ENCODE results near the gene ANTXR2.

The ANTXR2 gene

GRCh38 chr4:79864500-79865200 lies 208.4 kb downstream of the ANTXR2 start:
- DNase-seq (ENCODE audit: low read depth) = no peak

DNA sequence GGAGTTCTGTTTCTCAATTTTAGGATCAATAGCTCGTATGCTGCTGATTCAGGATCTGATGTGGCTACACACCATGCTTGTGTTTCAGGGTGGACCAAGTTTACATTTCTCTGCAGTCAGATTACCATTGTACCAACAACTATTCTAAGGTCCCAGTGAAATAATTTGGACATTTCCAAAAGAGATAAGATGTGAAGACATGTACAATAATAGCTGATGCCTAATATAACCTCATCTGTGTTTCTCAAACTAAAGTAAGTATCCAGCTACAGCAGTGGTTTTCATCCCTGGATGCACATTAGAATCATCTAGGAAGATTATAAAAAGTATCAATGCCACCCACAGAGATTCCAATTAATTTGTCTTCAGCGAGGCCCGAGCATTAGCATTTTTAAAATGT lies 209.7 kb downstream of the ANTXR2 start:
- DNase-seq (ENCODE audit: low read depth) = no peak

DNA sequence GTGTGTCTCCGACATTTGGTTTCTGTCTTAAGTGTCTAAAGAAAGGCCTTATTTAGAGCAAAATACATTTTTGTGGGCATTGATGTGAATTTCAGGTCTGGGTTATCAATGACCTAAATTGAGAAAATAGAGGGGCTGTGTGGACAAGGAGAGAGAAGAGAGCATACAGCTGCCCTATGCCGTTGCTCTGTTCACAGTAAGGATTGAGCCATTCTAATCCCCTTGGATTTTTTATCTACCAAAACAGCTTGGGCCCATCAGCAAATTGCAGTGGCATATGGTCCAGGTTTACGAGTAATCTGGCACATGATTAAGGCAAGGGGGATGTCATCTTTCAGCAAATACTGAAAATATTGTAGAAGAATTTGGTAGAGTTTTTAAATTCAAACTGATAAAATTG lies 210.2 kb downstream of the ANTXR2 start:
- no peak for DNase-seq (ENCODE audit: low read depth)

GRCh38 chr4:79857811-79858210 lies 215.2 kb downstream of the ANTXR2 start:
- DNase-seq (ENCODE audit: low read depth) = no peak

GRCh38 chr4:79856196-79856595 lies 216.8 kb downstream of the ANTXR2 start:
- no peak for DNase-seq (ENCODE audit: low read depth)

DNA sequence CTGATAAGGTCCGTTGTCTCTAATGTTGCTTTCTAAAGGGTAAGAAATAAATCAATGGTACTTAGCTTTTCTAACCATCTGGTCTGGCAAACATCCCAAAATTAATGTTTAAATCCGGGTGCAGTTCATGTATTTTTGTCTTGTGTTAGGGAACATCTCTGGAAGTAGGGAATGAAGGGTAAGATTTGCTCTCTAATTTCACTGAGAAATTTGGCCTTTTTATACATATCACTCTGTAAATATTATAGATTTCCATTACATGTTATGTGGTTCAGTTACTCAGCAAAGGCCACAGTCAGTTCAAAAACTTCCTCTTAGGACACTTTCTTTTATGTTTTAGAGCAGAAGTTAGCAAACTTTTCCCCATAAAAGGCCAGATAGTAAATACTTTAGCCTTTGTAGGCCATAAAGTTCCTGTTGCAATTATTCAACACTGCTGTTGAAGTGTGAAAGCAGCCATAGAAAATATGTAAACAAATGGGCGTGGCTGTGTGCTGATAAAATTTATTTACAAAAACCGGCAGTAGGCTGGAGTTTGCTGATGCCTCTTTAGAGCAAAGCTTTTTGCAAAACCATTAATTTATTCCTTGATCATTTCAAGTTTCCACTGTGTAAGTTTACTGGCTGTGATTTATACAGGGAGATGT lies 218.1 kb downstream of the ANTXR2 start:
- no peak for DNase-seq (ENCODE audit: low read depth)

DNA sequence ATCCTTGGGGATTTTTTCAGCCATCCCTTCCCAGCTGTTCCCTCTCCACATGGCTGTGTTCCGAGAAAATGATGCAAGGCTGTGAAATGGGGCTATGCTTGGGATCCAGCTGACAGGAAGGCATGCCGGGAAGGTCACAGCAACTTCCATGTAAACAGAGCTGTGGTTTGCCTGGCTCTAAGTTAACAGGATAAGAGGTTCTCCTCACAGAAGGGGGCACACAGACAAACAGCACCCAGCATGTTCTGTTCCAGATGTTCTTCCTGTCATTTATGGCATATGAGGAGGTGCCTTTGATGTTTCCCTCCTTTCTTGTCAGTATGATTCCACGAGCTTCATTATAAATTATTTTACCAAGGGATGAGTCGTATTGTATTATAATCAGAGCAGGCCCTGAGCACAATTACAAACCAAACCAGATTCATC lies 220.7 kb downstream of the ANTXR2 start:
- no peak for DNase-seq (ENCODE audit: low read depth)

- no peak for DNase-seq (ENCODE audit: low read depth)
Observed at GRCh38 chr4:79851625-79852304, 221.3 kb downstream of the ANTXR2 start.

Data from activated T-helper 9 cell treated with anti-CD3 and anti-CD28 coated beads, Interleukin-2, amount 50 U/mL, for 16 hours (primary cell).